HG03066 (cell line): Measurements from ENCODE around the gene C3orf70.
"Not testable (repeated sequence)": the region's sequence is repeated elsewhere in the genome, so short reads cannot be mapped to it uniquely, and the experiment has no call there.

Experiments
- ATAC-seq: cut with Tn5 transposase; IDR thresholded peaks from one replicate; pipeline ENCODE4 v1.9.1; 2021; ENCODE audit warnings: low read depth; ENCODE audit not compliant: unreplicated experiment

C3orf70 gene

GRCh38 chr3:185151101-185151963, 1.5 kb downstream of the C3orf70 start:
- ATAC-seq: no peak

GRCh38 chr3:185150561-185150960, 2.3 kb downstream of the C3orf70 start:
- no peak for ATAC-seq

- no peak for ATAC-seq
Measured at GRCh38 chr3:185149591-185149990, 3.3 kb downstream of the C3orf70 start.

GRCh38 chr3:185145511-185145910, 7.3 kb downstream of the C3orf70 start:
- ATAC-seq: no peak

GRCh38 chr3:185144784-185145183, 8.1 kb downstream of the C3orf70 start:
- no peak for ATAC-seq

- no peak for ATAC-seq
Measured at GRCh38 chr3:185137821-185138220, 15.0 kb downstream of the C3orf70 start.

- no peak for ATAC-seq
Measured at GRCh38 chr3:185134509-185134908, 18.4 kb downstream of the C3orf70 start.

- no peak for ATAC-seq
Measured at GRCh38 chr3:185131602-185132256, 21.1 kb downstream of the C3orf70 start.

- no peak for ATAC-seq
Measured at GRCh38 chr3:185129083-185129482, 23.8 kb downstream of the C3orf70 start.

- ATAC-seq: no peak
Measured at GRCh38 chr3:185126201-185126600, 26.7 kb downstream of the C3orf70 start.

- no peak for ATAC-seq
Measured at GRCh38 chr3:185120126-185120525, 32.7 kb downstream of the C3orf70 start.

GRCh38 chr3:185115371-185115770, 37.5 kb downstream of the C3orf70 start:
- no peak for ATAC-seq

- ATAC-seq: no peak
Measured at GRCh38 chr3:185114756-185115155, 38.1 kb downstream of the C3orf70 start.

GRCh38 chr3:185112186-185112585, 40.7 kb downstream of the C3orf70 start:
- ATAC-seq: no peak

- not testable (repeated sequence) for ATAC-seq
Measured at GRCh38 chr3:185109012-185109411, 43.8 kb downstream of the C3orf70 start.

GRCh38 chr3:185106256-185106890, 46.5 kb downstream of the C3orf70 start:
- ATAC-seq: not testable (repeated sequence)

- no peak for ATAC-seq
Measured at GRCh38 chr3:185103359-185104127, 49.3 kb downstream of the C3orf70 start.

- no peak for ATAC-seq
Measured at GRCh38 chr3:185094697-185095096, 58.2 kb downstream of the C3orf70 start.

GRCh38 chr3:185093116-185093515, 59.7 kb downstream of the C3orf70 start:
- no peak for ATAC-seq

GRCh38 chr3:185090811-185091210, 62.0 kb downstream of the C3orf70 start:
- no peak for ATAC-seq

GRCh38 chr3:185089751-185090150, 63.1 kb downstream of the C3orf70 start:
- no peak for ATAC-seq
